Measurements from ENCODE around the gene ZBTB46. TPM values are rescaled to one million over a fixed set of nuclear protein-coding genes. Genes with fewer than 3 reads are reported as not detected.
A peak's percentile ranks its signal among the peaks of the same experiment; 100 is the strongest.

Gene ZBTB46
- total RNA-seq, 1 donor from 2014 or later: 42.1 TPM

GRCh38 chr20:63767886-63768285, 63.2 kb downstream of the ZBTB46 start:
- no peak for DNase-seq (ENCODE audit: low spot score)
- Mint-ChIP-seq H3K36me3 (ENCODE audit: low read depth, unreplicated experiment) (peaks cover 40% of the 10 kb centered on the region), H3K27me3 (ENCODE audit: unreplicated experiment) (peaks cover 8% of the 10 kb centered on the region), H3K4me3 (ENCODE audit: unreplicated experiment) (peak overlapping the region; percentile 71), H3K9me3 (ENCODE audit: unreplicated experiment) (no peaks in the 10 kb centered on the region), H3K27ac (ENCODE audit: unreplicated experiment) (peak overlapping the region; percentile 13), H3K4me1 (ENCODE audit: unreplicated experiment) (no peaks in the 10 kb centered on the region)
- TF ChIP-seq CTCF (IDR thresholded peaks at IDR 0.05; ENCODE audit: unreplicated experiment): no peak

GRCh38 chr20:63767456-63767855, 63.6 kb downstream of the ZBTB46 start:
- DNase-seq (ENCODE audit: low spot score): no peak
- H3K4me3 Mint-ChIP-seq (ENCODE audit: unreplicated experiment): no peak overlapping the region
- peaks cover 8% of the 10 kb centered on the region for H3K27me3 Mint-ChIP-seq (ENCODE audit: unreplicated experiment)
- peaks cover 40% of the 10 kb centered on the region for H3K36me3 Mint-ChIP-seq (ENCODE audit: low read depth, unreplicated experiment)
- H3K4me1 Mint-ChIP-seq (ENCODE audit: unreplicated experiment): no peaks in the 10 kb centered on the region
- H3K27ac Mint-ChIP-seq (ENCODE audit: unreplicated experiment): no peak overlapping the region
- no peak for TF ChIP-seq CTCF (IDR thresholded peaks at IDR 0.05; ENCODE audit: unreplicated experiment)
- no peaks in the 10 kb centered on the region for H3K9me3 Mint-ChIP-seq (ENCODE audit: unreplicated experiment)

DNA sequence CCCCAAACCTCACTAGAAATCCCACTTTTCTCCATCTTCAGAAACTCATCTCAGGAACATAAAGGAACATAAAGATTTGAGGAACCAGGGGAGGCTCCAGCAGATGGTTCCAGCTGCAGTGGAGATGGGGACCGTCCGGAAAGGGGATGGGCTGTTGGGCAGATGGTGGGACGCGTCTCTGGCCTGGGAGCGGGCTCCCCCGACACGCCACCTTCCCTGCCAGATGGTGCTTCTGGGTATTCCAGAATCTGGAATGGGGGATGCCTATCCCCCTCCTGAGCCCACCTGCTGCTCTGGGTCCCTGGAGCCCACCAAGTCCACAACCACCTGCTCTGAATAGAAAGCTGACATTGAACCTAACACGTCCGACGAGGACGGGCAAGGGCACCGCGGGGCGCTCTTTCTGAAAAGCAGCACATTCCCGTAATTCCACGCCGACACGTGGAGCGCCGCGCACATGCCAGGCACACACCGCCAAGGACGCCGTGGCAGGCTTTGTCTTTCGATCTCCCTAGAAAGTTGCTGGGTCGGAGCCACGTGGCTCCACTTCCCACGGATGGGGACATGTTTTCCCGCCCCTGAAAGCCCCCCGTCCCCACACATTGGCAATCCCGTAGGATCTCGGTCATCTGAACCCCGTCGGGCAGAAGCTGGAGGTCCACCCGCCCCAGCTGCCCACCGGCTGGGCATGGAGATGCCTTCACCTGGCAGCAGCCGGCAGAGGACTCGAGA, 64.2 kb downstream of the ZBTB46 start:
- H3K27me3 Mint-ChIP-seq (ENCODE audit: unreplicated experiment): peaks cover 8% of the 10 kb centered on the region
- no peaks in the 10 kb centered on the region for H3K9me3 Mint-ChIP-seq (ENCODE audit: unreplicated experiment)
- no peak overlapping the region for H3K4me3 Mint-ChIP-seq (ENCODE audit: unreplicated experiment)
- no peak for DNase-seq (ENCODE audit: low spot score)
- H3K36me3 Mint-ChIP-seq (ENCODE audit: low read depth, unreplicated experiment): peaks cover 45% of the 10 kb centered on the region
- TF ChIP-seq CTCF (IDR thresholded peaks at IDR 0.05; ENCODE audit: unreplicated experiment): no peak
- no peak overlapping the region for H3K27ac Mint-ChIP-seq (ENCODE audit: unreplicated experiment)
- H3K4me1 Mint-ChIP-seq (ENCODE audit: unreplicated experiment): no peaks in the 10 kb centered on the region

GRCh38 chr20:63765902-63766301, 65.2 kb downstream of the ZBTB46 start:
- no peak for TF ChIP-seq CTCF (IDR thresholded peaks at IDR 0.05; ENCODE audit: unreplicated experiment)
- no peaks in the 10 kb centered on the region for H3K9me3 Mint-ChIP-seq (ENCODE audit: unreplicated experiment)
- DNase-seq (ENCODE audit: low spot score): no peak

GRCh38 chr20:63765082-63765873, 65.8 kb downstream of the ZBTB46 start:
- Mint-ChIP-seq H3K27me3 (ENCODE audit: unreplicated experiment) (peaks cover 8% of the 10 kb centered on the region), H3K4me3 (ENCODE audit: unreplicated experiment) (peak overlapping the region; percentile 69), H3K27ac (ENCODE audit: unreplicated experiment) (no peak overlapping the region)

More at GRCh38 chr20:63765902-63766301, 65.2 kb downstream of the ZBTB46 start:
- peaks cover 8% of the 10 kb centered on the region for H3K27me3 Mint-ChIP-seq (ENCODE audit: unreplicated experiment)
- H3K36me3 Mint-ChIP-seq (ENCODE audit: low read depth, unreplicated experiment): peaks cover 47% of the 10 kb centered on the region
- H3K4me3 Mint-ChIP-seq (ENCODE audit: unreplicated experiment): no peak overlapping the region
- H3K4me1 Mint-ChIP-seq (ENCODE audit: unreplicated experiment): no peaks in the 10 kb centered on the region
- no peak overlapping the region for H3K27ac Mint-ChIP-seq (ENCODE audit: unreplicated experiment)

More at GRCh38 chr20:63765082-63765873, 65.8 kb downstream of the ZBTB46 start:
- Mint-ChIP-seq H3K9me3 (ENCODE audit: unreplicated experiment) (no peaks in the 10 kb centered on the region), H3K36me3 (ENCODE audit: low read depth, unreplicated experiment) (peaks cover 46% of the 10 kb centered on the region), H3K4me1 (ENCODE audit: unreplicated experiment) (no peaks in the 10 kb centered on the region)
- no peak for DNase-seq (ENCODE audit: low spot score)
- no peak for TF ChIP-seq CTCF (IDR thresholded peaks at IDR 0.05; ENCODE audit: unreplicated experiment)

Data from endothelial cell (in vitro differentiated cells).